ENCODE results near the gene APPL2.
"Not testable (repeated sequence)": the region's sequence is repeated elsewhere in the genome, so short reads cannot be mapped to it uniquely, and the experiment has no call there.

Gene APPL2

GRCh38 chr12:105192624-105193225, 43.2 kb downstream of the APPL2 start:
- DNase-seq (ENCODE audit: low read depth), result no peak

GRCh38 chr12:105190530-105190929, 45.4 kb downstream of the APPL2 start:
- DNase-seq (ENCODE audit: low read depth), result no peak

- DNase-seq (ENCODE audit: low read depth), result no peak
Measured at GRCh38 chr12:105189293-105189692, 46.7 kb downstream of the APPL2 start.

- DNase-seq (ENCODE audit: low read depth), result not testable (repeated sequence)
Measured at GRCh38 chr12:105183976-105184375, 52.0 kb downstream of the APPL2 start.

GRCh38 chr12:105183406-105183805, 52.6 kb downstream of the APPL2 start:
- DNase-seq (ENCODE audit: low read depth), result not testable (repeated sequence)

- DNase-seq (ENCODE audit: low read depth), result not testable (repeated sequence)
Measured at GRCh38 chr12:105179114-105179513, 56.9 kb downstream of the APPL2 start.

GRCh38 chr12:105177208-105177607, 58.8 kb downstream of the APPL2 start:
- DNase-seq (ENCODE audit: low read depth), result no peak

GRCh38 chr12:105175397-105175990, 60.5 kb downstream of the APPL2 start:
- no peak for DNase-seq (ENCODE audit: low read depth)

- no peak for DNase-seq (ENCODE audit: low read depth)
Measured at GRCh38 chr12:105171691-105172436, 64.1 kb downstream of the APPL2 start.

GRCh38 chr12:105170139-105170538, 65.8 kb downstream of the APPL2 start:
- no peak for DNase-seq (ENCODE audit: low read depth)

GRCh38 chr12:105168006-105168405, 68.0 kb downstream of the APPL2 start:
- DNase-seq (ENCODE audit: low read depth), result no peak

GRCh38 chr12:105167346-105167745, 68.6 kb downstream of the APPL2 start:
- DNase-seq (ENCODE audit: low read depth), result no peak

GRCh38 chr12:105166736-105167135, 69.2 kb downstream of the APPL2 start:
- no peak for DNase-seq (ENCODE audit: low read depth)

GRCh38 chr12:105164068-105164467, 71.9 kb downstream of the APPL2 start:
- no peak for DNase-seq (ENCODE audit: low read depth)

- no peak for DNase-seq (ENCODE audit: low read depth)
Measured at GRCh38 chr12:105162174-105162573, 73.8 kb downstream of the APPL2 start.

- no peak for DNase-seq (ENCODE audit: low read depth)
Measured at GRCh38 chr12:105158876-105159275, 77.1 kb downstream of the APPL2 start.

- DNase-seq (ENCODE audit: low read depth), result no peak
Measured at GRCh38 chr12:105157606-105158005, 78.4 kb downstream of the APPL2 start.

GRCh38 chr12:105156260-105156659, 79.7 kb downstream of the APPL2 start:
- no peak for DNase-seq (ENCODE audit: low read depth)

GRCh38 chr12:105142259-105142658, 93.7 kb downstream of the APPL2 start:
- DNase-seq (ENCODE audit: low read depth), result no peak

- no peak for DNase-seq (ENCODE audit: low read depth)
Measured at GRCh38 chr12:105141320-105141922, 94.6 kb downstream of the APPL2 start.

GRCh38 chr12:105138248-105138647, 97.7 kb downstream of the APPL2 start:
- no peak for DNase-seq (ENCODE audit: low read depth)
